ENCODE data around the gene TRMO. TPM values are rescaled to one million over a fixed set of nuclear protein-coding genes. Genes with fewer than 3 reads are reported as not detected.

TRMO gene
- total RNA-seq, 1 donor from 2014 or later, result 8.5 TPM

DNA sequence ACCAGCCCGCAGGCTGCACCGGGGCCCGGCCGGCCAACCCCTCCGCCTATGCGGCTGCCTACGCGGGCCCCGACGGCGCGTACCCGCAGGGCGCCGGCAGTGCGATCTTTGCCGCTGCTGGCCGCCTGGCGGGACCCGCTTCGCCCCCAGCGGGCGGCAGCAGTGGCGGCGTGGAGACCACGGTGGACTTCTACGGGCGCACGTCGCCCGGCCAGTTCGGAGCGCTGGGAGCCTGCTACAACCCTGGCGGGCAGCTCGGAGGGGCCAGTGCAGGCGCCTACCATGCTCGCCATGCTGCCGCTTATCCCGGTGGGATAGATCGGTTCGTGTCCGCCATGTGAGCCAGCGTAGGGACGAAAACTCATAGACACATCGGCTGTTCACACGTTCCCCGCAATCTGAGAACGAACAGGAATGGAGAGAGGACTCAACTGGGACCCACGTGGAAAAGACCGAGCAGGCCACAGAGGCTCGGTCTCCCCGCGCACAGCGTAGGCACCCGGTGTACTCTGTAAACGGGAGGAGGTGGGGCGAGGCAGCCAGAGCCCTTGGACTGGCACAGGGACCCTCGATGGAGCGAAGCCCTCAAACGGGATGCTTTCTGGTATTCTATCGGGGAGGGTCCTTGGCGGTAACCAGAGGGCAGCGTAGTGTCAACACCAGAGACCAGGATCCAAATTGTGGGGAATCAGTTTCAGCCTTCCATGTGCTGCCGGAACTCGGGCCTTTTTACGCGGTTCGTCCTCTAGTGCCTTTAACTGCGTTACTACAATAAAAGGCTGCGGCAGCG is 67.4 kb downstream of the TRMO start:
- Histone ChIP-seq H3K79me2 (ENCODE audit: insufficient read depth, low read length) (no peaks in the 10 kb centered on the region), H3K9me3 (ENCODE audit: insufficient read depth, low read depth, low read length) (peaks cover 7% of the 10 kb centered on the region), H3K4me1 (ENCODE audit: insufficient read depth, low read length) (peaks cover 4% of the 10 kb centered on the region), H3K4me3 (ENCODE audit: insufficient read depth, low read depth, low read length) (no peak overlapping the region), H4K20me1 (ENCODE audit: insufficient read depth, low read length) (peaks cover 10% of the 10 kb centered on the region), H3K27ac (ENCODE audit: low read depth, low read length) (no peak overlapping the region), H3K4me2 (ENCODE audit: low read length) (no peak overlapping the region), H3K27me3 (ENCODE audit: insufficient read depth, low read length) (peaks cover 93% of the 10 kb centered on the region), H3K9ac (ENCODE audit: low read length) (no peak overlapping the region), H3K36me3 (ENCODE audit: insufficient read depth, low read length) (no peaks in the 10 kb centered on the region), H2AFZ (ENCODE audit: low read depth, low read length) (peak overlapping the region; percentile 34)
- peaks cover 3% of the 10 kb centered on the region for H3K4me1 Mint-ChIP-seq (ENCODE audit: low read depth, unreplicated experiment)
- FAIRE-seq, result no peak
- H3K9me3 Mint-ChIP-seq (ENCODE audit: unreplicated experiment), result peaks cover 11% of the 10 kb centered on the region
- H3K27ac Mint-ChIP-seq (ENCODE audit: unreplicated experiment), result no peak overlapping the region
- H3K36me3 Mint-ChIP-seq (ENCODE audit: low read depth, unreplicated experiment), result no peaks in the 10 kb centered on the region
- peaks cover 81% of the 10 kb centered on the region for H3K27me3 Mint-ChIP-seq (ENCODE audit: low read depth, unreplicated experiment)
- DNase-seq (ENCODE audit: low read depth), result no peak
- H3K4me3 Mint-ChIP-seq (ENCODE audit: unreplicated experiment), result no peak overlapping the region
- TF ChIP-seq, protein P1, sequence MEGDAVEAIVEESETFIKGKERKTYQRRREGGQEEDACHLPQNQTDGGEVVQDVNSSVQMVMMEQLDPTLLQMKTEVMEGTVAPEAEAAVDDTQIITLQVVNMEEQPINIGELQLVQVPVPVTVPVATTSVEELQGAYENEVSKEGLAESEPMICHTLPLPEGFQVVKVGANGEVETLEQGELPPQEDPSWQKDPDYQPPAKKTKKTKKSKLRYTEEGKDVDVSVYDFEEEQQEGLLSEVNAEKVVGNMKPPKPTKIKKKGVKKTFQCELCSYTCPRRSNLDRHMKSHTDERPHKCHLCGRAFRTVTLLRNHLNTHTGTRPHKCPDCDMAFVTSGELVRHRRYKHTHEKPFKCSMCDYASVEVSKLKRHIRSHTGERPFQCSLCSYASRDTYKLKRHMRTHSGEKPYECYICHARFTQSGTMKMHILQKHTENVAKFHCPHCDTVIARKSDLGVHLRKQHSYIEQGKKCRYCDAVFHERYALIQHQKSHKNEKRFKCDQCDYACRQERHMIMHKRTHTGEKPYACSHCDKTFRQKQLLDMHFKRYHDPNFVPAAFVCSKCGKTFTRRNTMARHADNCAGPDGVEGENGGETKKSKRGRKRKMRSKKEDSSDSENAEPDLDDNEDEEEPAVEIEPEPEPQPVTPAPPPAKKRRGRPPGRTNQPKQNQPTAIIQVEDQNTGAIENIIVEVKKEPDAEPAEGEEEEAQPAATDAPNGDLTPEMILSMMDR (IDR thresholded peaks at IDR 0.05; ENCODE audit: insufficient read depth, low read depth, low read length), result no peak
- TF ChIP-seq EZH2 (IDR thresholded peaks at IDR 0.05; ENCODE audit: insufficient read depth, low read length), result peak; percentile 96

Other genes with a start within 250 kb of the TRMO start
- 7.7 and 9.8 TPM in 2 replicates for gene XPA, start 225.2 kb downstream of the TRMO start, total RNA-seq
- 0.07 and 0.45 TPM in 2 replicates for gene FOXE1, start 69.3 kb downstream of the TRMO start, total RNA-seq
- not detected in 2 replicates for gene HEMGN, start 15.7 kb upstream of the TRMO start, total RNA-seq
- 78.3 and 98.5 TPM in 2 replicates for gene ANP32B, start 60.8 kb upstream of the TRMO start, total RNA-seq
- 44.4 and 44.5 TPM in 2 replicates for gene NANS, start 134.2 kb upstream of the TRMO start, total RNA-seq
- gene TRIM14, start 196.7 kb upstream of the TRMO start, total RNA-seq, result 34.1 and 37.6 TPM in 2 replicates

Data from astrocyte (in vitro differentiated cells and primary cell).